Upper lobe of left lung (tissue), 6 donors: Measurements from ENCODE around the gene ATP13A4. TPM values are rescaled to one million over a fixed set of nuclear protein-coding genes. Genes with fewer than 3 reads are reported as not detected.
A peak's percentile ranks its signal among the peaks of the same experiment; 100 is the strongest.

Experiments
- ATAC-seq, 2 donors: fragments of 200-7000 bp; cut with Tn5 transposase; one replicate each; pipeline ENCODE4 v1.9.1; 2022; ENCODE audit warnings: mild to moderate bottlenecking in 2 of 2, moderate library complexity in 2 of 2; ENCODE audit not compliant: low FRiP score in 2 of 2
- DNase-seq, 2 donors: peaks; one replicate each; pipeline ENCODE4 v3.0.0-alpha.2; 2019 to 2020
- H3K27ac ChIP-seq, 4 donors: fragments of 200-600 bp; sonication (generic); one replicate each; pipeline ENCODE4 v1.5.1; 2016 to 2019
- H3K27me3 ChIP-seq, 4 donors: fragments of 200-600 bp; sonication (generic); one replicate each; pipeline ENCODE4 v1.5.1; 2017 to 2019
- H3K36me3 ChIP-seq, 4 donors: fragments of 200-600 bp; sonication (generic); one replicate each; pipeline ENCODE4 v1.5.1; 2016 to 2019
- H3K4me1 ChIP-seq, 4 donors: fragments of 200-600 bp; sonication (generic); one replicate each; pipeline ENCODE4 v1.5.1; 2018 to 2019
- H3K4me3 ChIP-seq, 4 donors: fragments of 200-600 bp; sonication (generic); one replicate each; pipeline ENCODE4 v1.5.1; 2017 to 2019; ENCODE audit warnings: mild to moderate bottlenecking in 2 of 4, moderate library complexity in 1 of 4
- H3K9me3 ChIP-seq, 4 donors: fragments of 200-600 bp; sonication (generic); one replicate each; pipeline ENCODE4 v1.5.1; 2018 to 2019
- EP300 ChIP-seq, 4 donors: sonication (generic); formaldehyde crosslinking; IDR thresholded peaks; one replicate each; pipeline ENCODE4 v1.5.1; 2017; ENCODE audit warnings: antibody characterized with exemption in 4 of 4, control low read depth in 2 of 4
- POLR2A ChIP-seq, 4 donors: fragments of 450-650 bp; IDR thresholded peaks; one replicate each; pipeline ENCODE4 v1.5.1; 2016 to 2017; ENCODE audit warnings: antibody characterized with exemption in 4 of 4, mild to moderate bottlenecking in 2 of 4
- POLR2AphosphoS5 ChIP-seq, 2 donors: sonication (generic); formaldehyde crosslinking; IDR thresholded peaks; one replicate each; pipeline ENCODE4 v1.5.1; 2017; ENCODE audit warnings: antibody characterized with exemption in 2 of 2
- WGBS, 2 donors: methylation state at CpG; one replicate each; pipeline ENCODE4 v1.1.5; 2017 to 2018; 5-methylcytosine and 5-hydroxymethylcytosine counted together
- total RNA-seq, 6 donors: library from RNA; depleted of rRNA in 4 of 6; stranded (reverse); fragments of >200 nt in 4 of 6; gene quantifications; one replicate each; pipeline versions ENCODE4 v1.1.0 to v1.2.1, GENCODE V29; 2016 to 2021
- TF ChIP-seq, protein P1 (sequence below), 6 experiments: fragments of 450-650 bp in 4 of 6; fragments of 200-600 bp in 2 of 6; sonication (generic) in 2 of 6; IDR thresholded peaks; one replicate each; pipeline ENCODE4 v1.5.1; 2016 to 2019; ENCODE audit warnings: antibody characterized with exemption in 6 of 6
- donor health status: DM: no; HTN: no; CAD: no; lungs with moderate emphysema.
- donor health status: DM: no; HTN: yes; CAD: no; lungs with severe emphysema.

ATP13A4 gene
- total RNA-seq, 6 donors from 2014 or later = 145 to 407 (median 201) TPM

DNA sequence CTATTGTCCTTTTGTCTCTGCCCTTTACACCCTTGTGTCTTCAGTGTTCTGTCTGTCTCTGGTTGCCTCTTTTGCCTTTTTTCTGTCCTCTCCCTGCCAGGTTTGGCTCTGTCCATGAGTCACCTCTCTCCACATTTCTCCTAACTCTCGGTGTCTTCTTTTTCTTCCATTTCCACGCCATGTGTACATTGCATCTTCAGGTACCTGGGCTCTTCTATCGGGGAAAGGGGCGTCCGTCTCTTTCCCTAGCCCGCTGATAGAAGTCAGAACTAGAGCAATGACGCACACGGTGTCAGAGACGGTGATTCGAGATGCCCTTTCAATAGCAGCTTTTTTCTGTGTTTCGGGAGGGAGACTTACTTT lies 39.0 kb upstream of the ATP13A4 start:
- TF ChIP-seq, protein P1, sequence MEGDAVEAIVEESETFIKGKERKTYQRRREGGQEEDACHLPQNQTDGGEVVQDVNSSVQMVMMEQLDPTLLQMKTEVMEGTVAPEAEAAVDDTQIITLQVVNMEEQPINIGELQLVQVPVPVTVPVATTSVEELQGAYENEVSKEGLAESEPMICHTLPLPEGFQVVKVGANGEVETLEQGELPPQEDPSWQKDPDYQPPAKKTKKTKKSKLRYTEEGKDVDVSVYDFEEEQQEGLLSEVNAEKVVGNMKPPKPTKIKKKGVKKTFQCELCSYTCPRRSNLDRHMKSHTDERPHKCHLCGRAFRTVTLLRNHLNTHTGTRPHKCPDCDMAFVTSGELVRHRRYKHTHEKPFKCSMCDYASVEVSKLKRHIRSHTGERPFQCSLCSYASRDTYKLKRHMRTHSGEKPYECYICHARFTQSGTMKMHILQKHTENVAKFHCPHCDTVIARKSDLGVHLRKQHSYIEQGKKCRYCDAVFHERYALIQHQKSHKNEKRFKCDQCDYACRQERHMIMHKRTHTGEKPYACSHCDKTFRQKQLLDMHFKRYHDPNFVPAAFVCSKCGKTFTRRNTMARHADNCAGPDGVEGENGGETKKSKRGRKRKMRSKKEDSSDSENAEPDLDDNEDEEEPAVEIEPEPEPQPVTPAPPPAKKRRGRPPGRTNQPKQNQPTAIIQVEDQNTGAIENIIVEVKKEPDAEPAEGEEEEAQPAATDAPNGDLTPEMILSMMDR (IDR thresholded peaks at IDR 0.05) = no peak
- TF ChIP-seq POLR2AphosphoS5 (IDR thresholded peaks at IDR 0.05) (no peak), EP300 (IDR thresholded peaks at IDR 0.05) (no peak), POLR2A (IDR thresholded peaks at IDR 0.05) (no peak)
- DNase-seq (no peak), ATAC-seq (peak in 1 of 2 donors; percentile 29)
- Histone ChIP-seq H3K36me3 (peaks cover 0 to 2% (median 0%) of the 10 kb centered on the region in 4 donors), H3K27ac (peak overlapping the region; percentile 86 to 92 (median 91)), H3K27me3 (no peaks in the 10 kb centered on the region), H3K4me1 (peaks cover 20 to 35% (median 22%) of the 10 kb centered on the region in 4 donors), H3K4me3 (peak overlapping the region; percentile 70 to 90 (median 82)), H3K9me3 (no peaks in the 10 kb centered on the region)
- WGBS, 2 donors = 1 to 2% methylated on average over 11 of the region's 11 CpGs

DNA sequence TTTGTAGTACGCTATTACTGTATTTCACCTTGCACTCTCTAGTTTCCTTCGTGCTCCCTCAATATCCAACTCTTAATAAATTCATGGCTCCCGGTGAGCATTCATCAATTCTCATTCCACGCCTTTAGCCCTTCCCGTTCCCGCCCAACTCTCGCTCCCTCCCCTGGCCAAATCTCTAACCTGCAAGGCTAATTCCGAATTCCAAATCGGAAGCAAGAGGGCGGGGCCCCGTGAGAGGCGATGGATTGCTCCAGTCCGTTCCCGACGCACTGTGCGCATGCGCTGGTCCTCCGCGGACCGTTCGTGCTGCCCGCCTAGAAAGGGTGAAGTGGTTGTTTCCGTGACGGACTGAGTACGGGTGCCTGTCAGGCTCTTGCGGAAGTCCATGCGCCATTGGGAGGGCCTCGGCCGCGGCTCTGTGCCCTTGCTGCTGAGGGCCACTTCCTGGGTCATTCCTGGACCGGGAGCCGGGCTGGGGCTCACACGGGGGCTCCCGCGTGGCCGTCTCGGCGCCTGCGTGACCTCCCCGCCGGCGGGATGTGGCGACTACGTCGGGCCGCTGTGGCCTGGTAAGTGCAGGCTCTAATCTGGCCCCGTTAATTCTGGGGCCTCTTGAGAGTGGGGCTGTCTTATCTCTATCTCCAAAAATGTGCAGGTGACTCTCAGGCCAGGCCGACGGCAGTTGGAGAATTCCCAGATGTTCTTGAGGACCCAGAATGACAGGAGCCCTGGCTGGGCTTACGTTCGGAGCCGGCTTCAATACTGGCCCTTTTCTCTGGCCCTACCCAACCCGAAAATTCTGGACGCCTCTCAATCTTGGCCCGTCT lies 38.4 kb upstream of the ATP13A4 start, which contains the start of gene OPA1:
Gene OPA1, plus strand, starts transcription at position 368 of the 827 bp plus-strand sequence. Its CDS starts 170 bp downstream, at position 538.
- peaks cover 0 to 2% (median 0%) of the 10 kb centered on the region in 4 donors for H3K36me3 ChIP-seq
- H3K4me3 ChIP-seq = peak within 1 kb of the TSS; percentile 70 to 90 (median 82)
- H3K9me3 ChIP-seq = no peaks in the 10 kb centered on the region
- ATAC-seq (peak; percentile 97 to 99), DNase-seq (peak; percentile 97)
- TF ChIP-seq EP300 (IDR thresholded peaks at IDR 0.05) (peak in 2 of 4 donors; percentile 11 to 92), POLR2A (IDR thresholded peaks at IDR 0.05) (peak in 3 of 4 donors; percentile 38 to 83 (median 81)), POLR2AphosphoS5 (IDR thresholded peaks at IDR 0.05) (peak; percentile 93 to 98)
- TF ChIP-seq, protein P1 (IDR thresholded peaks at IDR 0.05) = peak in 3 of 6 experiments; percentile 27 to 52 (median 40)
- WGBS, 2 donors = 1% methylated on average over 27 to 55 of the region's 55 CpGs
- H3K27me3 ChIP-seq = no peaks in the 10 kb centered on the region
- peaks cover 19 to 29% (median 20%) of the 10 kb centered on the region in 4 donors for H3K4me1 ChIP-seq
- H3K27ac ChIP-seq = peak within 1 kb of the TSS; percentile 86 to 92 (median 91)

DNA sequence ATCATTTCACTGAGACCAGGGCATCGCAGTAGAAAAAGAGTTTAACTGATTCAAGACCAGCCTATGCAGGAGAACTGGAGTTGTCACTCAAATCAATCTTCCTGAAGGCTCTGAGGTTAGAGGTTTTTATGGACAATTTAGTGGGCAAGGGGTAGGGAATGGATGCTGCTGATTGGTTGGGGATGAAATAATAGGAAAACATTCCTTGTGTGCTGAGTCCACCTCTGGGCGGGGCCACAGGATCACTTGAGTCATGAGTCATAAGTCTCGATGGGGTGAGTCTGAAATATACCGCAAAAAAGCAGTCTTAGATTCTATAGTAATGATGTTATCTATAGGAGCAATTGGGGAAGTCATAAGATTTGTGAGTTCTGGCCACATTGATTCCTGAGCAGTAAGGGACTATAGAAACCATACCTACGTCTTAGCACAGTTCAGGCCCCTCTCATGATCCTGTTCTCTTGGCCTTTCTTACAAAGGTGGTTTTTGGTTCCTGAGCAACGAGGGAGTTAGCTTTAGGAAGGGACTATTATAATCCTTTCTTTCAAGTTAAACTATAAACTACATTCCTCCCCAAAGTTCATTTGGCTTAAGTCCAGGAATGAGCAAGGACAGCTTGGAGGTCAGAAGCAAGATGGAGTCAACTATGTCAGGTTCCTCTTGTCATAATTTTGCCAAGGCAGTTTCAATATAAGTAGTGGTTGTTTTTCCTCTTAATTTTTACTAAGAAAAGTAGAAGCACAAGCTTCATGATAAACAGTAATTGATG lies 35.6 kb upstream of the ATP13A4 start:
- no peak for TF ChIP-seq EP300 (IDR thresholded peaks at IDR 0.05)
- no peak for TF ChIP-seq POLR2A (IDR thresholded peaks at IDR 0.05)
- no peak for TF ChIP-seq POLR2AphosphoS5 (IDR thresholded peaks at IDR 0.05)
- TF ChIP-seq, protein P1 (IDR thresholded peaks at IDR 0.05) = no peak
- 78 to 79% methylated on average over 6 of the region's 6 CpGs for WGBS, 2 donors
- Histone ChIP-seq H3K9me3 (no peaks in the 10 kb centered on the region), H3K36me3 (no peaks in the 10 kb centered on the region), H3K27ac (no peak overlapping the region), H3K27me3 (no peaks in the 10 kb centered on the region), H3K4me1 (peaks cover 19 to 24% (median 19%) of the 10 kb centered on the region in 4 donors), H3K4me3 (no peak overlapping the region)
- ATAC-seq = no peak
- DNase-seq = peak in 1 of 2 donors; percentile 45

DNA sequence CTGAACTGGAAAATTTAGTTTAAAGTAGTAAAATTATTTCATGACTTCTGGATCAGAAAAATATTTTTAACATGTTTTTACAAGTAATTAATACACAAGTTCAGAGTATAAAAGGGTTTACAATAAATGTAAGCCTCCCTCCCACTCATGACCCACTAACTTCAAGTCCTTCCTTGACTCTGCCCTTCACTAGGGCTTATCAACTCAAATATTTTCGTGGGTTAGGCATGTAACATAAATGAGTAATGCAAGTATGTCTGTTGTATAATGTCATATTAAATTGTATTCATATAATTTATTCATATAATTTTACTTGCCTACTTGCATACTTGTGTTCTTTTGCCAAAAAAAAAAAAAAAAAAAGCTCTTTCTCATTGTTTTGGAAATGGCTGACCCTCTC lies 34.9 kb upstream of the ATP13A4 start:
- Histone ChIP-seq H3K4me3 (no peak overlapping the region), H3K36me3 (no peaks in the 10 kb centered on the region), H3K4me1 (peaks cover 13 to 17% (median 14%) of the 10 kb centered on the region in 4 donors), H3K27me3 (no peaks in the 10 kb centered on the region), H3K27ac (no peak overlapping the region), H3K9me3 (no peaks in the 10 kb centered on the region)
- no peak for TF ChIP-seq EP300 (IDR thresholded peaks at IDR 0.05)
- TF ChIP-seq, protein P1 (IDR thresholded peaks at IDR 0.05) = no peak
- TF ChIP-seq POLR2A (IDR thresholded peaks at IDR 0.05) = no peak
- no peak for TF ChIP-seq POLR2AphosphoS5 (IDR thresholded peaks at IDR 0.05)
- 41 to 56% methylated on average over 1 of the region's 1 CpG for WGBS, 2 donors
- DNase-seq (no peak), ATAC-seq (no peak)
